GM19397 (cell line): ENCODE measurements around the gene NME3.

Experiments
- ATAC-seq: cut with Tn5 transposase; IDR thresholded peaks from one replicate; pipeline ENCODE4 v1.9.1; 2021; ENCODE audit warnings: mild to moderate bottlenecking, moderate library complexity; ENCODE audit not compliant: unreplicated experiment

Gene NME3

GRCh38 chr16:1794221-1794871 lies 23.0 kb upstream of the NME3 start:
- ATAC-seq: no peak

GRCh38 chr16:1793578-1794220 lies 22.4 kb upstream of the NME3 start, which contains the start of gene IGFALS:
Gene IGFALS, minus strand, starts transcription at chr16:1793705. Its CDS starts 53 bp downstream, at chr16:1793652.
- ATAC-seq: no peak

- ATAC-seq: no peak
Observed at GRCh38 chr16:1792836-1793577, 21.7 kb upstream of the NME3 start.

GRCh38 chr16:1791943-1792812 lies 20.8 kb upstream of the NME3 start:
- ATAC-seq: no peak

- ATAC-seq: no peak
Observed at GRCh38 chr16:1791256-1791942, 20.1 kb upstream of the NME3 start.

GRCh38 chr16:1790611-1791255 lies 19.4 kb upstream of the NME3 start:
- ATAC-seq: no peak

GRCh38 chr16:1790261-1790610 lies 18.9 kb upstream of the NME3 start:
- no peak for ATAC-seq

GRCh38 chr16:1789643-1790045 lies 18.3 kb upstream of the NME3 start:
- no peak for ATAC-seq

- no peak for ATAC-seq
Observed at GRCh38 chr16:1788708-1789100, 17.4 kb upstream of the NME3 start.

GRCh38 chr16:1788095-1788707 lies 16.9 kb upstream of the NME3 start:
- ATAC-seq: no peak

- no peak for ATAC-seq
Observed at GRCh38 chr16:1787322-1788094, 16.2 kb upstream of the NME3 start.

- no peak for ATAC-seq
Observed at GRCh38 chr16:1787056-1787321, 15.6 kb upstream of the NME3 start.

- no peak for ATAC-seq
Observed at GRCh38 chr16:1786242-1787055, 15.1 kb upstream of the NME3 start.

- ATAC-seq: no peak
Observed at GRCh38 chr16:1785846-1786170, 14.5 kb upstream of the NME3 start.

GRCh38 chr16:1784977-1785845 lies 13.9 kb upstream of the NME3 start:
- ATAC-seq: no peak

GRCh38 chr16:1782408-1783264 lies 11.3 kb upstream of the NME3 start, which contains the start of the genes NUBP2 and SPSB3:
Gene NUBP2, plus strand, starts transcription at chr16:1782960. Its CDS starts 61 bp downstream, at chr16:1783021.
Gene SPSB3, minus strand, starts transcription at chr16:1782571. Its CDS starts 1,088 bp downstream, at chr16:1781483.
- peak; percentile 83 for ATAC-seq
